ENCODE data around the gene VSTM2B.

VSTM2B gene

DNA sequence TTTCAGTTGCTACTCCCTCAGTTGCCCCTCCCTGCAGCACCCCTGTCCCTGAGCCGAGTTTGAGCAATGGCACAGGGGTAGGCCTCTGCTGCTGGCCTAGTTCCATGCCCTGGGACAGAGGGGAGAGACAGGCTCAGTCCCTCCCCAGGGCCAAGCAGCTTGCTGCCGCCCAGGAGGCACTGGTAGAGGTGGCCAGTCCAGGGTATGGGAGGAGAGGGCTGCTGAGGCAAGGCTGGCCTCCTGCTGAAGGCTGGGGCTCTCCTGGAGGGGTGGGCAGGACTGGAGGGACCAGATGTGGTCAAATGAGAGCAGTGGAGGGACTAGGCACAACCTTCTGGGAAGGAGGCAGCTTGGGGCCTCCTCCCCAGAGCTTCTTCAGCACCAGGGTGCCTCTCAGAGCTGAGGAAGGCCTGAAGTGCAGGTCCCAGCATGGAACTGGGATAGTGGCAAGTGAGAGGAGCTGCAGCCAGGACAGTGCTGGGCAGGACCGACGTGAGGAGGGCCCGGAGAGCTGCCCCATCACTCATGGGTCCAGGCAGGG, 29.8 kb upstream of the VSTM2B start:
- FAIRE-seq, result no peak
- DNase-seq (ENCODE audit: insufficient read length, low spot score), result no peak

DNA sequence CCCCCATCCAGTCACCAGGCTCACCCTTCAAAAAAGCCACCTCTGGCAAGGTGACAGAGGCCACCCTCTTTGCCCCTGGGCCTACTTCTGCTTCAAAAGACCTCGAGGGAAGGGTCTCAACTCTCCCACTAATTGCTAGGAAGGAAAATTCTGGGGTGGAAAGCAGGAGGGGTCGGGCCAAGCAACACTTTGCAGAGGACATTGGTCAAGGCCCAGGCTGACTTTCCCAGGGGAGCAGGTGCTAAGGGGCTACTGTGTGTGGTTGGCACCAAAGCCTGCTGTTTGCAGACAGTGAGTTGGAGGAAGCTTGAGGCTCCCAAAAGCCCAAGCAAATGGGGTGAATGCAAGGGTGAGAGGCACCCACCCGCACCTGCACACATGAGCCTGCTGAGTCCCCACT, 28.6 kb upstream of the VSTM2B start:
- DNase-seq (ENCODE audit: insufficient read length, low spot score), result no peak

DNA sequence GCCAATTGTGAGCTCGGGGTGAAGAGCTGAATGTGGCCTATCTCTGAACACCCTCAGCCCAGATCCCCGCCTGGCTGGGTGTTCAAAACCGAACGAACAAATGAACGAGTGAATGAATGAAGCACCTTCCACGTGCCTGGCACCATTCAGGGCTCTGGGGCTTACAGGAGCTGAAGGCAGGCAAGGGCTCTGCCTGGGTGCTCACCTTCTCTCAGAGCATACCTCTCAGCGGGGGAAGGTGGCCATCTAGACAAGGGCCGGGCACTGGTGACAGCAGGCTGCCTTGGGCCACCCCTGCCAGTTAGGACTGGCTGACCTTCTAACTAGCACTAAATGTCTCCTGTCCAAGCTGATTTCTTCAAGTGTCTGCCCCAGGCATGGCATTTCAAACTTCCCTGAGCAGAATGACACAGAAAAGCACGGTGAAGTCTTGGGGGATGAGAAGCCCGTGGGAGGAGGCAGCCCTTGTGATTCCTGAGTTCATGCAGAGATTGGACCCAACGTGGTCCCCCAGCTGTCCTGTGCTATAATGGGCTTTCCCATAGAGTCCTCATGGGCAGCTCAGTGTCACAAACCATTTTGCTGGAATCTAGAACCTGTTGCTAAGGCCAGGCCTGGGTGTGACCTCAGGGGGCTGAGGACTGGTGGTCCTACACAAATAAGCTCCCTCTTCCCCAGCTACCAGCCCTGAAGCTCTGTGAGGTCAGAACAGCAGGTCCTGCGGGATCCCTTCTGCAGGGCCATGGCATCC, 27.9 kb upstream of the VSTM2B start:
- DNase-seq (ENCODE audit: insufficient read length, low spot score) (no peak), FAIRE-seq (no peak)

More for the DNA sequence above, 28.6 kb upstream of the VSTM2B start:
- FAIRE-seq, result no peak

GRCh38 chr19:29499261-29499920, 26.4 kb upstream of the VSTM2B start:
- FAIRE-seq, result no peak
- DNase-seq (ENCODE audit: insufficient read length, low spot score), result no peak

GRCh38 chr19:29499921-29500590, 25.7 kb upstream of the VSTM2B start:
- no peak for DNase-seq (ENCODE audit: insufficient read length, low spot score)
- no peak for FAIRE-seq

GRCh38 chr19:29501816-29502580, 23.8 kb upstream of the VSTM2B start:
- FAIRE-seq (no peak), DNase-seq (ENCODE audit: insufficient read length, low spot score) (no peak)

DNA sequence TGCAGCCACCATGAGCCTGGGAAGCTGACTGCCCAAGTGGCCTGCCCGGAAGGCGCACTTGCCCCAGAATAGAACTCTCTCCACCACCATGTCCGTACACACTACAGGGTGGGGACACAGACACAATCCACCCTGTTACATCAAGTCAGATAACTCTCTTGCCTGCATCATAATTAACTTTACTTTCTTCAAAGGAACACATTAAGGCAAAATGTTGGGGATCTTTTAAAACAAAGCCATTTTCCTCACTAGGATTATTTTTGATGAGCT, 23.3 kb upstream of the VSTM2B start:
- no peak for DNase-seq (ENCODE audit: insufficient read length, low spot score)
- FAIRE-seq, result no peak

DNA sequence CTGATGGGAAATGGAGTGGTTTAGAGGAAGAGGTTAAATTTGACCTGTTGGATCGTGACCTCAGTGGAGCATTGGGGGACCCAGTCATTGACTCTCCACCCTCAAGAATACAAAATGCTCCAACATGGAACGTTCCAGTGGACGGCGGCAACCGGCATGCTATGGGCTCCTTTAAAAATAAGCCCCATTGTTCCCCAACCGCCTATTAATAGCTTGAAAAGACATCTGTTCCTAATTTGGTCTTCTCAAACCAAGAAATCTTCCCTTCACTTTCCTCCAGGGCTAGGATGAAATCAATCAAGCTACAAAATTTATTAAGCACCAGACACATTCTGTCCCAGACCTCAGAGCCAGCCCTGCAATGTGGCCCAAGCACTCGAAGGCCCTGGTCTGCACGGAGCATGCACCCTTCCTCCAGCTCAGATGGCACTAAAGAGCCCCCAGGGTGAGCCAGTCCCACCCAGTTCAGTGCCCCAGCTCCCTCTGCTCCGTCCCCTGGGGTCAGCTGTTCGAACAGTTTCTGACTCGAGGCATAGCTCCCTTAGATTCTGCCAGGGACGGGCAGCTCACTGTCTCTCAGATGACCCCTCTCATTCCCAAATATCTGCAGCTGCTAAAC, 22.5 kb upstream of the VSTM2B start:
- no peak for FAIRE-seq
- no peak for DNase-seq (ENCODE audit: insufficient read length, low spot score)

GRCh38 chr19:29503785-29504184, 22.0 kb upstream of the VSTM2B start:
- DNase-seq (ENCODE audit: insufficient read length, low spot score), result no peak
- no peak for FAIRE-seq

GRCh38 chr19:29504454-29504853, 21.3 kb upstream of the VSTM2B start:
- DNase-seq (ENCODE audit: insufficient read length, low spot score) (no peak), FAIRE-seq (no peak)

GRCh38 chr19:29505097-29505824, 20.5 kb upstream of the VSTM2B start:
- DNase-seq (ENCODE audit: insufficient read length, low spot score) (no peak), FAIRE-seq (no peak)

DNA sequence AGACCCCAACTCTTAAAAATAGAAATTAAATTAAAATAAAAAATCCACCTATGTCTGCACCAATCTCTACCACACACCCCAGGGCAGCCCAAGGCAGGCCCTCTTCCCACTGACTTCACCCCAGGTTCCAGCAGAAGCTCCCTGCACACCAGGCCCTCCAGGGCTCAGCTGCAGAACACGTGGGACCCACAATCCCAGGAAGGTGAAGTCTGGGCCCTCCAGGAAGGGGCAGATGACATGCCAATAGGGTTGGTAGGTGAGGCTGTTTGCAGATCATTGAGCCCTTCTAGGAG, 19.2 kb upstream of the VSTM2B start:
- no peak for FAIRE-seq
- DNase-seq (ENCODE audit: insufficient read length, low spot score), result no peak

GRCh38 chr19:29507081-29507860, 18.5 kb upstream of the VSTM2B start:
- DNase-seq (ENCODE audit: insufficient read length, low spot score) (no peak), FAIRE-seq (no peak)

GRCh38 chr19:29508181-29508580, 17.6 kb upstream of the VSTM2B start:
- no peak for DNase-seq (ENCODE audit: insufficient read length, low spot score)
- no peak for FAIRE-seq

DNA sequence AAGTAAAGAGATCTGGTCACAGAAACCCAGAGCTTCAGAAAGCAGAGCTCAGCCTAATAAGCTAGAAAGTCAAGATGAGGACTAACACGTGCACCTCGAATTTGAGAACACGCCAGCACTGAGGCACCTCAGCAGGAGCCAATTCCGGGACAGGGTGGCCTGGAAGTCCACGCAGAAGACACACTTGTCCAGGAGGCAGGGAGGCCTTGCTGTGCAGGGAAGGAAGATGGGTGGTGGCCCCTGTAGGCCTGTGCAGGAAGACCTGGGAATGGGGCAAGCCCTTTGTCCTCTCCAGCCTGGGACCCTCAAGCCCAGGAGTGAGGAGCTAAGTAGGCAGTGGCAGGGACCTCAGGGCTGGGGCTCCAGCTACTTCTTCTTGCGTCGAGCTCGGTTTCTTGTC, 16.3 kb upstream of the VSTM2B start:
- DNase-seq (ENCODE audit: insufficient read length, low spot score) (no peak), FAIRE-seq (no peak)

GRCh38 chr19:29510701-29511265, 15.0 kb upstream of the VSTM2B start:
- no peak for DNase-seq (ENCODE audit: insufficient read length, low spot score)
- no peak for FAIRE-seq

DNA sequence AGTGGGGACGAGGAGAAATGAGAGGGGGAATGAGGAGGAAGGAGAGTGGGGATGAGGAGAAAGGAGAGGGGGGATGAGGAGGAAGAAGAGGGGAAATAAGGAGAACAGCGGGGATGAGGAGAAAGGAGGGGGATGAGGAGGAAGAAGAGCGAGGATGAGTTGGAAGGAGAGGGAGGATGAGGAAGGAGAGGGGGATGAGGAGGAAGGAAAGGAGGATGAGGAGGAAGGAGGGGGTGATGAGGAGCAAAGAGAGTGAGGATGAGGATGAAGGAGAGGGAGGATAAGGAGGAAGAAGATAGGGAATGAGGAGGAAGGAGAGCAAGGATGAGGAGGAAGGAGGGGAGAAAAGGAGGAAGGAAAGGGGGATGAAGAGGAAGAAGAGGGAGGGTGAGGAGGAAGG, 14.0 kb upstream of the VSTM2B start:
- FAIRE-seq (no peak), DNase-seq (ENCODE audit: insufficient read length, low spot score) (no peak)

- FAIRE-seq, result no peak
Measured at GRCh38 chr19:29512748-29513147, 13.0 kb upstream of the VSTM2B start.

DNA sequence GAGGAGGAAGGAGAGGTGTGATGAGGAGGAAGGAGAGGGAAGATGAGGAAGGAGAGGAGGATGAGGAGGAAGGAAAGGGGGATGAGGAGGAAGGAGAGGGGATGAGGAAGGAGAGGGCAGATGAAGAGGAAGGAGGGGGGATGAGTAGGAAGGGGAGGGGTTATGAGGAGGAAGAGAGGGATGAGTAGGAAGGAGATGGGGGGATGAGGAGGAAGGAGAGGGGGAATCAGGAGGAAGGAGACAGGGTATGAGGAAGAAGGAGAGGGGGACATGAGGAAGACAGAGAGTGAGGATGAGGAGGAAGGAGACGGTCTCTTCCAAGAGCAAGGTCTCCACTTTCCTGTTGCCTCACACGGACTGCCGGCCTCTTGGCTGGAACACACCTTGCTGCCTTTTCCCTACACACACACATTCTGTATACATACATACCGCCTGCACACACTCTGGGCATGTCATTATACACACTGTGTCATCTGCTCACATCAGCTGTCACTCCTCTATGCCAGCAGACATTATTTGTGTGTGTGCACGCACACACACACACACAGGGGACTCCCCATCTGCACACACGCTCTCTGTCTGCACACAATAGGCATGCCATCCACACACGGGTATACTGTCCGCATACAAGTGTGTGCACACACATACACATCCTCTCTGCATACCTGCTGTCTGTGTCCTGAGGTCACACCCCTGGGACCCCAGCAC, 11.1 kb upstream of the VSTM2B start:
- DNase-seq (ENCODE audit: insufficient read length, low spot score), result no peak
- no peak for FAIRE-seq

More at GRCh38 chr19:29512748-29513147, 13.0 kb upstream of the VSTM2B start:
- DNase-seq (ENCODE audit: insufficient read length, low spot score), result no peak

All from HTR-8/SVneo (cell line).